Suprapubic skin (tissue), 4 donors: ENCODE data around the gene RFC1.

Experiments
- CTCF ChIP-seq, 2 donors: fragments of 200-600 bp in 1 of 2; fragments of 450-650 bp in 1 of 2; sonication (generic) in 1 of 2; IDR thresholded peaks; one replicate each; pipeline ENCODE4 v1.5.1; 2016 to 2019; ENCODE audit warnings: antibody characterized with exemption in 2 of 2, mild to moderate bottlenecking in 1 of 2, moderate library complexity in 1 of 2
- POLR2A ChIP-seq, 2 donors: fragments of 450-650 bp; IDR thresholded peaks; one replicate each; pipeline ENCODE4 v1.6.1; 2017; ENCODE audit warnings: antibody characterized with exemption in 2 of 2, mild to moderate bottlenecking in 2 of 2, moderate library complexity in 2 of 2
- POLR2AphosphoS5 ChIP-seq, 3 donors: sonication (generic); formaldehyde crosslinking; IDR thresholded peaks; one replicate each; pipeline ENCODE4 v1.6.1; 2017; ENCODE audit warnings: antibody characterized with exemption in 3 of 3

GRCh38 chr4:39407584-39407885, 41.4 kb upstream of the RFC1 start:
- TF ChIP-seq CTCF (IDR thresholded peaks at IDR 0.05) (no peak), POLR2AphosphoS5 (IDR thresholded peaks at IDR 0.05) (no peak), POLR2A (IDR thresholded peaks at IDR 0.05) (no peak)
